Brain microvascular endothelial cell (primary cell): ENCODE measurements around the gene MAML3.
A peak's percentile ranks its signal among the peaks of the same experiment; 100 is the strongest.

Experiments used
- DNase-seq: peaks from one replicate; pipeline ENCODE4 v3.0.0-alpha.2; 2020
- H3K27ac ChIP-seq: fragments of 250-450 bp; sonication (Bioruptor Pico); 2 replicates; pipeline ENCODE4 v1.5.1; 2020; ENCODE audit warnings: mild to moderate bottlenecking, moderate library complexity
- H3K27me3 ChIP-seq: fragments of 250-450 bp; sonication (Bioruptor Pico); replicated peaks from 2 replicates; pipeline ENCODE4 v1.5.1; 2020; ENCODE audit warnings: mild to moderate bottlenecking
- H3K36me3 ChIP-seq: fragments of 250-450 bp; sonication (Bioruptor Pico); replicated peaks from 2 replicates; pipeline ENCODE4 v1.5.1; 2020; ENCODE audit warnings: mild to moderate bottlenecking
- H3K4me3 ChIP-seq: 2 replicates; pipeline ENCODE4 v1.5.1; 2011; ENCODE audit warnings: low read depth, mild to moderate bottlenecking, control low read depth, low read length, moderate library complexity
- in situ Hi-C: cut with HindIII; loops from 2 replicates; pipeline ENCODE4 v1.10.0; 2017; ENCODE audit warnings: low sequenced_read_pairs, low pct_ligation_motif_present
- TF ChIP-seq, protein P1 (sequence below): IDR thresholded peaks from 2 replicates; pipeline ENCODE4 v1.5.1; 2011; ENCODE audit warnings: low read depth, mild to moderate bottlenecking, moderate library complexity, low read length, control low read depth, inconsistent platforms; ENCODE audit errors: missing control alignments

MAML3 gene

DNA sequence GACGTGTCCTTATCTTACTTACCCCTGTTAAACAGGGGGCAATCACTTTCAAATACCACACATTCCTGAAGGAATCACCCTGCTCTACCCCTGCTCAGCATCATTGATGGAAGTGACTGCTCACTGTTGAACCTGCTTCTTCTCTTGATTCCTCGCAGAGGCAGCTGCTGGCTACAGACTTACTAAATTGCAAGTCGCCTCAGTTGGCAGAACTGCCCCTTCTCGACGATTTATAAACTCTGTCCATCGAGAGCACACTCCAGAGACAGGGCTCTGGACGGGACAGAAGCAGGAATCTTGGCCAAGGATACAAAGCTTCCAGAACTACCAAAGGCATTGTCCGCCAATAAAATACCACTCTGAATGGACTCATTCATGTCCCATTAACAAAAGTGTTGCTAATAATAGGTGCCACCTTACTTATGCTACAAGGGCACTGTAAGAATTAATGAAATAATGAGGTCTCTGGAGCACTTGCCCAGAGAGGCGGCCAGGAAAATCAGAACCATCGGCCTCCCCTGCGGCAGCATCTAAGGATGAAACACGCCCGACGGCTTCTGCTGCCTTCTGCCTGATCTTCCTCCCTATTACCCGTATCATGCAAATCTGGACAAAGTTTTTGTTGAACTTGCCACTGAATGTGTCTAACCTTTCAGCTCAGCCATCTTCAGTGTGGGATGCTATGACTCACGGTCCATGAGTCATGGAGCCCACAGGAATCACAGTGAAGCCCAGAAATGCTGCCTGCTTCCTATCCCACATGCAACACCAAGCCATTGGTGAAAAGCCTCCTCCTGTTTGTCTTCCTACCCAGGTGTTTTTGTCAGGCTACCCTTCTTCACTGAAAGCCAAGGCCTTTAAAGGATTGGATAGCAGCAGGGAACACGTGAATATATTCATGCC lies 164.9 kb downstream of the MAML3 start:
- H3K4me3 ChIP-seq: no peak overlapping the region
- H3K36me3 ChIP-seq: no peaks in the 10 kb centered on the region
- in situ Hi-C loops: no loop called here
- no peaks in the 10 kb centered on the region for H3K27me3 ChIP-seq
- peak; percentile 98 for DNase-seq
- TF ChIP-seq, protein P1, sequence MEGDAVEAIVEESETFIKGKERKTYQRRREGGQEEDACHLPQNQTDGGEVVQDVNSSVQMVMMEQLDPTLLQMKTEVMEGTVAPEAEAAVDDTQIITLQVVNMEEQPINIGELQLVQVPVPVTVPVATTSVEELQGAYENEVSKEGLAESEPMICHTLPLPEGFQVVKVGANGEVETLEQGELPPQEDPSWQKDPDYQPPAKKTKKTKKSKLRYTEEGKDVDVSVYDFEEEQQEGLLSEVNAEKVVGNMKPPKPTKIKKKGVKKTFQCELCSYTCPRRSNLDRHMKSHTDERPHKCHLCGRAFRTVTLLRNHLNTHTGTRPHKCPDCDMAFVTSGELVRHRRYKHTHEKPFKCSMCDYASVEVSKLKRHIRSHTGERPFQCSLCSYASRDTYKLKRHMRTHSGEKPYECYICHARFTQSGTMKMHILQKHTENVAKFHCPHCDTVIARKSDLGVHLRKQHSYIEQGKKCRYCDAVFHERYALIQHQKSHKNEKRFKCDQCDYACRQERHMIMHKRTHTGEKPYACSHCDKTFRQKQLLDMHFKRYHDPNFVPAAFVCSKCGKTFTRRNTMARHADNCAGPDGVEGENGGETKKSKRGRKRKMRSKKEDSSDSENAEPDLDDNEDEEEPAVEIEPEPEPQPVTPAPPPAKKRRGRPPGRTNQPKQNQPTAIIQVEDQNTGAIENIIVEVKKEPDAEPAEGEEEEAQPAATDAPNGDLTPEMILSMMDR: no peak
- no peak overlapping the region for H3K27ac ChIP-seq

DNA sequence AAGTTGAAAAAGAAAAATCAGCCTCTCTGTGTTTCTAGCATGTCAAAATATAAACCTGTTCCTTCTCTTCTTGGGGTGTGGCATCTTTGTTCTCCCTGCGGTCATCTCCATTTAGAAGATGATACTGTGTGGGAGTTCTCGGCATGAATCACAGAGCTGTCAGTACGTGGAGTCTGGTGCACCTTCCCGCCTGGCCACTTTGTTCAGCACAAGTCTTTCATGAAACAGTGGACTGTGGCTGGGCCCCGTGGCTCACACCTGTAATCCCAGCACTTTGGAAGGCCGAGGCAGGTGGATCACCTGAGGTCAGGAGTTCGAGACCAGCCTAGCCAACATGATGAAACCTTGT lies 166.5 kb downstream of the MAML3 start:
- TF ChIP-seq, protein P1: no peak
- no peak overlapping the region for H3K4me3 ChIP-seq
- in situ Hi-C loops: no loop called here

DNA sequence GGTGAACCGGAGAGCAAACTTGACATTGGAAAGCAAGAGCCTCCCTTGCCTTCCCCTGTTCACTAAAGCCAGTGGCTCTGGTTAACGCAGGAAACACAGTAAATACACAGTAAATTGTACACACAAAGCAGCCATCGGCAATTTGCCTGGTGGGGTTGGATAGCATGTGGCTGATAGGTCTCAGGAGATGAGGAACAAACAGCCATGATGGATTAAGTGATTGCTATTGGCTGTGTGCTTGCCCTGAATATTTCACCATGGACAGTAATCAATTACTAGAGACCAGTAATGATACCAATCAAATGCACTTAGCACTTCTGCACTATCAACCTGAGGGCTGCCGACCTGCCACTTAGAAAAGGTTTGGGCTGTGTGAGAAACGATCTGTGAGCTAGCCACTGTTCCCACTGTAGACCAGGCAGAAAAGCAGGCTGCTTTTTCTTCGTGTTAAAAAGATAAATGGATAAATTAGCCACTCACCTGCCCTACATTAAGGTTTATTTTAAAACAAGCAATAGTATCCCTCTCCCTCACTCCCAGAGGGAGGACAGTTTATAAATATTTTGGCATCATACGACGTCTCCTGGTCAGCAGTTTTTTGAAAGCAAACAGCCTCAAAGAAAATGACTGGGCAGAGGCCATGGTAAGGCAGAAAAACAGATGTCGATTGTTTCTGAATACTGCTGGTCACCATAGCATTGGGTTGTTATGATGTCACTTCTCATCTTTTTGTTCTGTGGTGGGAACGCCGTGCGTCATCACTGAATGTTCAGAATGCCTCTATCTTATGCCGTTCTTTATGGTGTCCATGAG lies 167.1 kb downstream of the MAML3 start:
- in situ Hi-C loops: no loop called here
- Histone ChIP-seq H3K27ac (no peak overlapping the region), H3K36me3 (no peaks in the 10 kb centered on the region), H3K27me3 (no peaks in the 10 kb centered on the region), H3K4me3 (no peak overlapping the region)
- TF ChIP-seq, protein P1: no peak
- no peak for DNase-seq

More for the DNA sequence above, 166.5 kb downstream of the MAML3 start:
- Histone ChIP-seq H3K27ac (no peak overlapping the region), H3K36me3 (no peaks in the 10 kb centered on the region), H3K27me3 (no peaks in the 10 kb centered on the region)
- no peak for DNase-seq

DNA sequence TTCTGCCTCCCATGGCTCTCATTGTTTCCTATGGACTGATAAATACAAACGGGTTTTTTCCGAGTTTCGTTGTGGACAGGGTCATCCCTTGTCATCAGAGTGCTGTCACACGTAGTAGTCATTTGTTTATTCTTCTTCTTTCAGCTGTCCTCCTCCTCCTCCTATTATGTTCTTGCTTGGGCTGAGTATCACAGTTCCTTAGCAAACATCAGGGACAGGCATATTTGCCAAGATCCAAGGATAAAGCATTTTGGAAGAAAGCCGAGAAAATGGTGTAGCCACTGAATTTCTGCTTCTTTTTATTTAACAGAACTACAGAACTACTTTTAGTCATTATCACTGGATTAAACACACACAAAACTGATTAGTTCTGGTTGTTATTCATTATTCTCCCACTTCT lies 167.9 kb downstream of the MAML3 start:
- DNase-seq: no peak
- TF ChIP-seq, protein P1: no peak
- H3K4me3 ChIP-seq: no peak overlapping the region
- H3K27ac ChIP-seq: no peak overlapping the region
- no peaks in the 10 kb centered on the region for H3K36me3 ChIP-seq
- in situ Hi-C loops: no loop called here
- H3K27me3 ChIP-seq: no peaks in the 10 kb centered on the region

DNA sequence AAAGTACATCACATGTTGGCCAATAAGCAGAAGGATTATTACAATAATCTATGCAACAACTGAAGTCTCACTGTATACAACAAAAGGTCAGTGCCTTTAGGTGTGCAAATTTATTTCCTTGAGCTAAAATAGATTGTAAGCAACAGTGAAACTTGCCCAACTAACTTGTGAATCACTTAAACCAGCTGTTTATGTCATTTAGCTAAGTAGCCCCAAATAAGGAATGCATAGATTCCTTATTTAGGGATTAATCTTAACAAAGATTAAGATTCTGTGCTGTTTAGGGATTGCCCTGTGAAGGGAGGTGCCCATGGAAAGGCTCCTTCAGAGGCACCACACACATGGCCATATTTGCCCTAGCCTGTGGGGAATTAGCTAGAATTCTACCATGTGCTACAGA lies 168.6 kb downstream of the MAML3 start:
- Histone ChIP-seq H3K27me3 (no peaks in the 10 kb centered on the region), H3K4me3 (no peak overlapping the region), H3K27ac (no peak overlapping the region), H3K36me3 (no peaks in the 10 kb centered on the region)
- TF ChIP-seq, protein P1: no peak
- in situ Hi-C loops: no loop called here
- DNase-seq: no peak
